ENCODE measurements around the gene ACVRL1.

Gene ACVRL1

GRCh38 chr12:51898937-51899336, 8.4 kb upstream of the ACVRL1 start:
- DNase-seq (ENCODE audit: low spot score) = no peak

- DNase-seq (ENCODE audit: low spot score) = no peak
Measured at GRCh38 chr12:51900323-51900889, 6.9 kb upstream of the ACVRL1 start.

DNA sequence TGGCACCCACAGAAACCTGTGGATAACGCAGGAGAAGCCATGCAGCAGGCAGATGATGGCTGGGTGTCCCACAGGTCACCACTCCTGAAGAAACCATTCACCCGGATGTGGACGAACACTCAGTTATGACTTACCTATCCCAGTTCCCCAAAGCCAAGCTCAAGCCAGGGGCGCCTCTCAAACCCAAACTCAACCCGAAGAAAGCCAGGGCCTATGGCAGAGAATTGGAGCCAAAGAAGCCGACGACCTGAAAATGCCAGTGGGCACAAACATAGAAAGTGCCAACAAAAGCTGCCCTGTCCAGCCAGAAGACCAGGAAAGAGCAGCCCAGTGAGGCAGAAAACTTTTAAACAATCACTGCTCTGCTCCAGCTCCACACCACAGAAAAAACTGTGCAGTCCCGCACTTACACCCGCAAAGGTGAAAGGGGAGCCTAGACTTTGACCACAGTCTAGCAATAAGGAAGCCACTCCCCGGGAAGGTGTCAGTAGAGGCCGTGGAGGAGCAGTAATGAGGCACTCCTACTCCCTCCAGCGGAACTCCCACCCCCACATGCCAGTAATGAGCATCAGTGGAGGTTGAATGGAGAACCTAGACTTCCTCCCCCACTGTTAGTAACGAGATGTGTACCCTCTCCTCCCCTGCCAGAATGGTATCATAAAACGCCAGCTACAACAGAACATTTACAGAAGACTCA, 6.0 kb upstream of the ACVRL1 start:
- DNase-seq (ENCODE audit: low spot score) = no peak

DNA sequence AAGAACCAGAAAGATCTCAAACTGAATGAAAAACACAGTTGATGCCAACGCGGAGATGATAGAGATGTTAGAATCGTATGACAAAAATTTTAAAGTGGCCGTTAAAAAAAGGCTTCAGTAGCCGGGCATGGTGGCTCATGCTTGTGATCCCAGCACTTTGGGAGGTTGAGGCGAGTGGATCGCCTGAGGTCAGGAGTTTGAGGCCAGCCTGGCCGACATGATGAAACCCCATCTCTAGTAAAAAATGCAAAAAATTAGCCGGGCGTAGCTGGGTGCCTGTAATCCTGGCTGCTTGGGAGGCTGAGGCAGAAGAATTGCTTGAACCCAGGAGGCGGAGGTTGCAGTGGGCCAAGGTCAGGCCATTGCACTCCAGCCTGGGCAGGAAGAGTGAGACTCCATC, 5.4 kb upstream of the ACVRL1 start:
- DNase-seq (ENCODE audit: low spot score) = no peak

- no peak for DNase-seq (ENCODE audit: low spot score)
Measured at GRCh38 chr12:51904951-51905470, 2.3 kb upstream of the ACVRL1 start.

DNA sequence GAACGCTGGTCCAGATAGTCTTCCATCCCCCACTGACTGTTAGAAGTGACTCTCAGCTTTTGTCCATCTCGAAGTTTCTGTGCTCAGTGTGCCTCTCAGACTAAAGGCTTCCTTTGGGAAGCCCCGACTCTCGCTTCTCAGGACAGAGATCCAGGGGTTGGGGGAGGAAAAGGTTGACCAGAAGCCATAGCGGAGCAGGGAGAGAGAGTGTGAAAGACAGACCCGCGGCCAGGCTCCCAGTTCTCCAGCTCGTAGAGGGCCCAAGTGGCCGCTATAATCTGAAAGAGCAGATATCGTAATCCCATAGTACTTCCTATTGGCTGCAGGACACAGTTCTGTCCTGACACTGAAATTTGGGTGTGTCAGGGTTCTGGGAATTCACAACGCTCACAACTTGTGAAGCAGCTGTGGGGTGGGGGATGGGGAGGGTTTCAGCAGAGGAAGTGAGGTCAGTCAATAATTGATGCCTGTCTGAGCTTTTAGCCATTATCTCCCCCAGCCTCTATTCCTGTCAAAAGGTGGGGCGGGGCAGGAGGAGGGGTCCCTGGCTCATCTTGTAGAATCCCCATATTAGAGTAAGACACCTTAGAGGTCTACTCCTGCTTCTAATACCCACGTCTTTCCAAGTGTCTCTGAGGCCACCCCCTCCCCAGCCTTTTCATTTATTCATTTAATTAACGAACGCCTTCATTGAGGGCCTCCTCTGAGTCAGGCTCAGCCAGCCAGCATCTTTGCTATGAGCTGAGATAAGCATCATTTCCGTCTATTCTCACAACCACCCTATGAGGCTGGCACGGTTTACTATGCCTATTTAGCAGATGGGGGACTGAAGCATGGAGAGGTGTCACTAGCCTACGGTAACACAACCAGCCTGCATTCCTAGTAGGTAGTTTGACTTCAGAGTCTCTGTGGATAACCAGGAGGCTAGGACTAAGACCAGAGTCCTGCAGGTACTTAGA, 1.6 kb upstream of the ACVRL1 start:
- no peak for DNase-seq (ENCODE audit: low spot score)

GRCh38 chr12:51906430-51907082, 748 bp upstream of the ACVRL1 start:
- no peak for DNase-seq (ENCODE audit: low spot score)

DNA sequence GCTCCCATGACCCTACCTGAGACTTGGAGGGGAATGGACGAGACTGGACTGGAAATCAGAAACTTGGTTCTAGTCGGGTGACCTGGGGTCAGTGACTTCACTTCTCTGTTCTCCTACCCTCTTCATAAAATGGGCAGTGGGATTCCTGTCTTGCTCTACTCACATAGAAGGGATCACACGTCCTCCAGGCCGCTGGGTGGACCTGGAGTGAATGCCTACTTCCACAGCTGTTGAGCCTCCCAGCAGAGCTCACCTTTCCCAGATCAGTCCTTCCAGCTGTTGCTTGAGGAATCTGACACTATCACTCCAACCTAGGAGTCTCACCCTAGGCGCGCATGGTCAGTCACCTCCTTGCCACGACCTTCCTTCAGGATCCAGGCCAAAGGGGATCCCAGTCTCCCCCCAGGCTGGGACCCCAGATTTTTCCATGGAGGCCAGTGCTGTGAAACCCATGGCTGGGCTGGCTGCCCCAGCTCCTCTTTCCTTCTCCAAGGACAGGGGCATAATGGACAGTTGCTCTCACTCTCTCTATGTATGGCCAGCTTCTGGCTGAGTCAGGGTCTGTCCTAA, 637 bp downstream of the ACVRL1 start:
- no peak for DNase-seq (ENCODE audit: low spot score)

GRCh38 chr12:51908876-51909592, 1.7 kb downstream of the ACVRL1 start:
- DNase-seq (ENCODE audit: low spot score) = no peak

DNA sequence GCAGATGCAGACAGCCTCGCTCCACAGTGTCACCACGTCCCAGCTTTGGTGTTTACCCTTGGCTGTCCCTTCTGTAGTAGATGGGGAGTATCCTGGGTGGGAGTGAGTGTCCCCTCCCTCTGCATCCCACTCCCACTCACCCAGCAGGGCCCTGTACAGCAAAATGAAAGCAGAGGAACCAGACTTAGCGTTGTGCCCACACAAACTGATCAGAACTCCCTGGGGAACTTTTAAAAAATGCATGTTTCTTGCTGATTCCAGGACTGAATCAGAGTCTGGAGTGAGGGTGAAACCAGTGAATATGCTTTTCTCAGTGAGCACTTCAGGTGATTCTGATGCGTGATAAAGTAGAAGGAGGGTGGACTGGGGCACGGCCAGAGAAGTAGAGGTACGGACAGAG, 2.9 kb downstream of the ACVRL1 start:
- no peak for DNase-seq (ENCODE audit: low spot score)

GRCh38 chr12:51910691-51911090, 3.4 kb downstream of the ACVRL1 start:
- no peak for DNase-seq (ENCODE audit: low spot score)

- no peak for DNase-seq (ENCODE audit: low spot score)
Measured at GRCh38 chr12:51911307-51911706, 4.0 kb downstream of the ACVRL1 start.

GRCh38 chr12:51911788-51912711, 4.7 kb downstream of the ACVRL1 start:
- DNase-seq (ENCODE audit: low spot score) = no peak

DNA sequence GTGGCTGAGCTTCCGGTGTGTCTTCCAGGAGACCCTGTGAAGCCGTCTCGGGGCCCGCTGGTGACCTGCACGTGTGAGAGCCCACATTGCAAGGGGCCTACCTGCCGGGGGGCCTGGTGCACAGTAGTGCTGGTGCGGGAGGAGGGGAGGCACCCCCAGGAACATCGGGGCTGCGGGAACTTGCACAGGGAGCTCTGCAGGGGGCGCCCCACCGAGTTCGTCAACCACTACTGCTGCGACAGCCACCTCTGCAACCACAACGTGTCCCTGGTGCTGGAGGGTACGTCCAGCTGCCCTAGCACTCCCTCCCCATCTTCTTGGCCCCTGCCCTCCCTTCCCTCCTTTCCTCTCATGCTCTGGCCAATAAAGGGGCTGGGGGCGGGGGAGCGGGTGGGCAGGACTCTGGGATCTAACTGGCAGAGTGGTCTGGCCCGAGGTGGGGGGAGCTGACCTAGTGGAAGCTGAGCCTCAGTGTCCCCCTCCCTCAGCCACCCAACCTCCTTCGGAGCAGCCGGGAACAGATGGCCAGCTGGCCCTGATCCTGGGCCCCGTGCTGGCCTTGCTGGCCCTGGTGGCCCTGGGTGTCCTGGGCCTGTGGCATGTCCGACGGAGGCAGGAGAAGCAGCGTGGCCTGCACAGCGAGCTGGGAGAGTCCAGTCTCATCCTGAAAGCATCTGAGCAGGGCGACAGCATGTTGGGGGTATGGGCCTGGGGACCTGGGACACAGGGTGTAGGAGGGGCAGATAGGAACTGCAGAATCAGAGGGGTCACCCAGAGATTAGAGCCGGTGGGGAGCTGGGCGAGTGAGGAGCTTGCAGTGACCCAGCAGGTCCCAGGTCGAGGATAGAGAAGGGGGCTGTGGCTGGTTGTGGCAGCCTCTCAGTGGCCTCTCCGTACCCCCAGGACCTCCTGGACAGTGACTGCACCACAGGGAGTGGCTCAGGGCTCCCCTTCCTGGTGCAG, 6.0 kb downstream of the ACVRL1 start:
- DNase-seq (ENCODE audit: low spot score) = no peak

DNA sequence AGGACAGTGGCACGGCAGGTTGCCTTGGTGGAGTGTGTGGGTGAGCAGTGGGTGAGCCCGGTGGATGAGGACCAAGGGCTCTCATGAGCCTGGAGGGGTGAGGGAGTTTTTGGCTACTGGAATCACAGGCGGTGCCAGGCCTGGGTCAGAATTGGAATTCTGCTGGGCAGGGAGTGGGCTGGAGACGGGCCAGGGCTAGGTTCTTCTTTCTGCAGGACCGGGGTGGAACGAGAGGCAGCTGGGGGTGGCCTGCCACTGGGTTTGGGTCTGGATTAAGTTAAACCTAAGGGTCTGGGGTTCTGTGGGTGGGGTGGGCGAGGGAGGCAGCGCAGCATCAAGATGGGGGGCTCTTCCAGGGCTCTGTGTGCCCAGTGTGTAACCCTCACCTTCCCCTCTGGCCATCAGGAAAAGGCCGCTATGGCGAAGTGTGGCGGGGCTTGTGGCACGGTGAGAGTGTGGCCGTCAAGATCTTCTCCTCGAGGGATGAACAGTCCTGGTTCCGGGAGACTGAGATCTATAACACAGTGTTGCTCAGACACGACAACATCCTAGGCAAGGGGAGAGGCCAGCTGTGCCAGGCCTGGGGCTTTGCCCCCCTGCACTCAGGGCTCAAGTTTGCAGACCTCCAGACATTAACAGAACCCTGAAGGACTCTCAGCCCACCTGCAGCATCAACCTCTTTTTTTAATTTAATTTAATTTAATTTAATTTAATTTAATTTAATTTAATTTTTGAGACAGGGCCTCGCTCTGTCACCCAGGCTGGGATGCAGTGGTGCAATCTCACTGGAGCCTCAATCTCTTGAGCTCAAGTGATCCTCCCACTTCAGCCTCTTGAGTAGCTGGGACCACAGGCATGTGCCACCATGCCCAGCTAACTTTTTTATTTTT, 7.0 kb downstream of the ACVRL1 start:
- no peak for DNase-seq (ENCODE audit: low spot score)

GRCh38 chr12:51915003-51915625, 7.8 kb downstream of the ACVRL1 start:
- no peak for DNase-seq (ENCODE audit: low spot score)

GRCh38 chr12:51915951-51916350, 8.6 kb downstream of the ACVRL1 start:
- no peak for DNase-seq (ENCODE audit: low spot score)
